H54 (cell line): ENCODE results near the gene FAM131B.

ENCODE experiments used
- DNase-seq: peaks from one replicate; pipeline ENCODE4 v3.0.0; 2011; ENCODE audit warnings: low spot score, mixed read lengths; ENCODE audit not compliant: insufficient read length
- FAIRE-seq: peaks from 3 replicates; lab custom pipeline; 2011; peaks lifted over from hg19 to GRCh38; lab: Jason Lieb, UNC
- POLR2A ChIP-seq: IDR thresholded peaks from 2 replicates; pipeline ENCODE4 v1.6.1; 2011; ENCODE audit warnings: low read depth, mild to moderate bottlenecking, low read length

The FAM131B gene

GRCh38 chr7:143390773-143391317 is 28.3 kb upstream of the FAM131B start:
- no peak for TF ChIP-seq POLR2A
- FAIRE-seq (no peak), DNase-seq (no peak)

GRCh38 chr7:143390104-143390772 is 27.7 kb upstream of the FAM131B start:
- FAIRE-seq (no peak), DNase-seq (no peak)

GRCh38 chr7:143389316-143390103 is 27.0 kb upstream of the FAM131B start:
- no peak for TF ChIP-seq POLR2A
- FAIRE-seq: no peak

More at GRCh38 chr7:143390104-143390772, 27.7 kb upstream of the FAM131B start:
- TF ChIP-seq POLR2A: no peak

GRCh38 chr7:143388491-143389101 is 26.1 kb upstream of the FAM131B start:
- DNase-seq: no peak
- no peak for TF ChIP-seq POLR2A
- FAIRE-seq: no peak

More at GRCh38 chr7:143389316-143390103, 27.0 kb upstream of the FAM131B start:
- no peak for DNase-seq

GRCh38 chr7:143388051-143388450 is 25.5 kb upstream of the FAM131B start:
- TF ChIP-seq POLR2A: no peak
- FAIRE-seq: no peak
- DNase-seq: no peak

GRCh38 chr7:143387156-143387975 is 24.9 kb upstream of the FAM131B start:
- TF ChIP-seq POLR2A: no peak
- no peak for FAIRE-seq
- no peak for DNase-seq

GRCh38 chr7:143385891-143386781 is 23.6 kb upstream of the FAM131B start:
- FAIRE-seq (no peak), DNase-seq (no peak)
- no peak for TF ChIP-seq POLR2A

- DNase-seq (no peak), FAIRE-seq (no peak)
- no peak for TF ChIP-seq POLR2A
These were observed 22.4 kb upstream of the FAM131B start for GRCh38 chr7:143384661-143385631.

GRCh38 chr7:143384148-143384547 is 21.6 kb upstream of the FAM131B start:
- DNase-seq (no peak), FAIRE-seq (no peak)
- TF ChIP-seq POLR2A: no peak

GRCh38 chr7:143383642-143383957 is 21.1 kb upstream of the FAM131B start:
- DNase-seq (no peak), FAIRE-seq (no peak)
- no peak for TF ChIP-seq POLR2A
